NCI-H82 (cell line): ENCODE data around the gene SNF8.

Source experiments
- DNase-seq: peaks from one replicate; lab custom pipeline; 2025; lab: John Stamatoyannopoulos, UW

SNF8 gene

DNA sequence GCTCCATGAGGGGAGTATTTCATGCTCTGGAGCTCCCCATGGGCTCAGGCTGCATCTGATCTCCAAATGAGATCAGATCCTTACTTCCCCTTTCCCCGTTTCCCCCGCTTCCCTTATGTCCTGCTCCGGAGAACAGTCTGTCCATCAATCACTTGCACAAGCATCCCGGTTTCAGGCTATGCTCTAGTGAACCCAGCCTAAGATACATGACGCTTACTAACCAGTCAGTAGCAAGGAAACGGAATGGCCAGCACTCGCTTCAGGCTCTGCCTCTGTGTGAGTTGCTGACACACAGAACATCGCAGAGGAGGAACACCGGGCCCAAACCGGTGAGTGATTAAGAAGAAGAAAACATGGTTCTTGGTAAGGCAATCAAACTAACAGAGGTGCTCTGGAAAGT lies 61.5 kb downstream of the SNF8 start:
- peak; percentile 72 for DNase-seq

DNA sequence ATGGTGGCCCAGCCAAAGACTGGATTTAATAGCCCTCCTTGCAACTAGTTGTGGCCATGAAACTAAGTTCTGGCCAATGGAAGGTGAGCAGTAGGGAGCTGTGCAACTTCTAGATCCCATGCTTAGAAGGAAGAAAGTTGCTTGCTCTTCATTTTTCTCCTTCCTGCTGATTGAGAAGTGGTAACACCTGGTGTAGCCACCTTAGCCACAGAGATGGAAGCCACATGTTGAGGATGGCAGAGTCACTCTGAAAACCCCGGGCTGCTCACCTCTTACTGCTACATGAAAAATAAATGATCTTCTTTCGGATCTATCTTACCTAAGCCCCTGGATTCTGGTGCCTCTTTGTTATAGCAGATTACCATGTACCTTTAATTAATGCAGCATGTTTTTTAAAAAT lies 62.4 kb downstream of the SNF8 start:
- DNase-seq, result no peak
